OCI-M1 (cell line): ENCODE data around the gene CHD3.
A peak's percentile ranks its signal among the peaks of the same experiment; 100 is the strongest.

Experiments used
- DNase-seq: peaks from one replicate; lab custom pipeline; 2025; lab: John Stamatoyannopoulos, UW

The CHD3 gene

DNA sequence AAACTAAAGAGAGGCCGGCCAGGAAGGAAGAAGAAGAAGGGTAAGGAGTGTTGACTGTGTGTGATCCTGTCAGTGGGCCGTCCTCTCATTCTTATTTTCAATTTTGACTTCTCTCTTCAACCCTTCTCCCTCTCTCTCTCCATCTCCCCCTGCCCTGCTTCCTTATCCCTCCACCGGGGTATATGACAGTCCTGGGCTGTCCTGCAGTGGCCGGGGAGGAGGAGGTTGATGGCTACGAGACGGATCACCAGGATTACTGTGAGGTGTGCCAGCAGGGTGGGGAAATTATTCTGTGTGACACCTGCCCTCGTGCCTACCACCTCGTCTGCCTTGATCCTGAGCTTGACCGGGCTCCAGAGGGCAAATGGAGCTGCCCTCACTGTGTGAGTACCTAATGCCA lies 5.6 kb downstream of the CHD3 start:
- DNase-seq: no peak

DNA sequence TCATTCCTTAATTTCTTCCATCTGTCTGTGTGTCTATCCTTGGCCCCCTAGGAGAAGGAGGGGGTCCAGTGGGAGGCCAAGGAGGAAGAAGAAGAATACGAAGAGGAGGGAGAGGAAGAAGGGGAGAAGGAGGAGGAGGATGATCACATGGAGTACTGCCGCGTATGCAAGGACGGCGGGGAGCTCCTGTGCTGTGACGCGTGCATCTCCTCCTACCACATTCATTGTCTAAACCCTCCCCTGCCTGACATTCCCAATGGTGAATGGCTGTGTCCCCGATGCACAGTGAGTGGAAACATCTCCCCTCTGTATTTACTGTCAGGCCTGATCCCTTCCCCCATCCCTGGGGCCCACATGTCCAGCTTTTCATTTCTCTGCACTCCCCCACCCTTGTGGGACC lies 6.3 kb downstream of the CHD3 start:
- DNase-seq: no peak

DNA sequence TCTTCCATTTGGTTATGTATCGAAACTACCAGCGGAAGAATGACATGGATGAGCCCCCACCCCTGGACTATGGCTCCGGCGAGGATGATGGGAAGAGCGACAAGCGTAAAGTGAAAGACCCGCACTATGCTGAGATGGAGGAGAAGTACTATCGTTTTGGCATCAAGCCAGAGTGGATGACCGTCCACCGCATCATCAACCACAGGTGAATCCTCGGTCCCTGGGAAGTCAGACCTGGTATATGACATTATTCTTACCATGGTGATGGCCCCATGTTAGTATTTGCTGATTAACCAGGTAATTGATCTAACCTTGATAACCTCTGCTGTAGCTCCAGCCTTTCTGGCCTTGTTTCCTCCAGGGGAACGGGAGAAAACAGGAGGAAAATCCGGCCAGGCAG lies 8.5 kb downstream of the CHD3 start:
- no peak for DNase-seq

DNA sequence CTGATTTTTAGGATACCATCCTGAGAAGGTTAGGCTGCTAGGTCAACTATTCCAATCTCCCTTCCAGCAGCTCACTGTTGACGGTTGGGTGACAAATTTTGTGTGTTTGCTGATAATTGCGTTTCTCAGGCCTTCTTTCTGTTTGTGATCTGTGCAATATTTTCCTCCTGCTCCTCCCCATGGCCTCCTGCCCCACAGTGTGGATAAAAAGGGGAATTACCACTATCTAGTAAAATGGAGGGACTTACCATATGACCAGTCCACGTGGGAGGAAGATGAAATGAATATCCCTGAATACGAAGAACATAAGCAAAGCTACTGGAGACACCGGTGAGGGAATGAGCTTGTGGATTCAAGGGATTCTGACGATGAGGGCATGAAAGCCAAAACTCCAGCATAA lies 9.2 kb downstream of the CHD3 start:
- peak; percentile 77 for DNase-seq

- DNase-seq: no peak
Measured at GRCh38 chr17:7903154-7904103, 14.8 kb downstream of the CHD3 start.

DNA sequence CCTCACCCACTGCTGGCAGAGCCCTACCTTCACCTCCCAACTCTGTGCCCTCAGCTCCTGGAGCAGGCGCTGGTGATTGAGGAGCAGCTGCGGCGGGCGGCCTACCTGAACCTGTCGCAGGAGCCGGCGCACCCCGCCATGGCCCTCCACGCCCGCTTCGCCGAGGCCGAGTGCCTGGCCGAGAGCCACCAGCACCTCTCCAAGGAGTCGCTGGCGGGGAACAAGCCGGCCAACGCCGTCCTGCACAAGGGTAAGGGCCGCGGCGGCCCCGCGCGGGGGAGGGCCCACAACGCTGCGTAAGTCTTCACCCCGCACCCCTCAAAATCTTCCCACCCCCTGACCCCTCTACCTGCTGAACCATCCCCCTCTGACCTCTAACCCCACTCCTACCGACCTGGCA lies 20.5 kb downstream of the CHD3 start:
- no peak for DNase-seq

GRCh38 chr17:7910281-7910680 lies 21.7 kb downstream of the CHD3 start:
- DNase-seq: no peak

DNA sequence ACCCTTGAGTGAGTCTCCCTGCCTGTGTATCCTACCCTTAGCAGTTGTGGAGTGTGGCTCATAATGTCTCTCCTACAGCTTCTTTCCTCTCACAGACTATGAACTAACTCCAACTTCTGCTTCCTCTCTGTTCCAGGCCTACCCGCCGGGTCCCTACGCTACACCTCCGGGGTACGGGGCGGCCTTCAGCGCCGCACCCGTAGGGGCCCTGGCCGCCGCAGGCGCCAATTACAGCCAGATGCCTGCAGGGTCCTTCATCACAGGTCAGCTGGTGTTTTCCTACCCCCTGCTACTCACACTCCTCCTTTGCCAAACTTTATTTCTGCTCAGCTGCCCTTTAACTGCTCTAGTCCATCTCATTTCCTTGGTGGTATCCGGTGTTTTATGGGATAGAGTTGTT lies 22.1 kb downstream of the CHD3 start:
- no peak for DNase-seq

DNA sequence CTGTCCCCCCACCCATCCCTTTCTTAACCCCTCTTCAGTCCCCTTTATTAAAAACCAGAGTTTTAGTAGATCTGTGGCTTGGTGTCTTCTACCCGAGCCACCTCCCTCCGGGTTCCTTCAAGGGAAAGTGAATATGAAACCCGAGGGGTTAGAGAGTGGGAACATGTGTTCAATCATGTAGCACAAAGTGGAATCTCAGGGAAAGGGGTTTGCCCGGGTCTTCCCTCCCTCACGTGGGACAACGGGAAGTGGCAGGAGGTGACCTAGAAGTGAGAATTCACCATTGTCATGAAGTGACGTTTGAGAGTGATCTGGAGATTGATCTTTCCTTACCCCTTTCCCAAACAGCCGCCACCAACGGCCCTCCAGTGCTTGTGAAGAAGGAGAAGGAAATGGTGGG lies 22.5 kb downstream of the CHD3 start:
- no peak for DNase-seq

DNA sequence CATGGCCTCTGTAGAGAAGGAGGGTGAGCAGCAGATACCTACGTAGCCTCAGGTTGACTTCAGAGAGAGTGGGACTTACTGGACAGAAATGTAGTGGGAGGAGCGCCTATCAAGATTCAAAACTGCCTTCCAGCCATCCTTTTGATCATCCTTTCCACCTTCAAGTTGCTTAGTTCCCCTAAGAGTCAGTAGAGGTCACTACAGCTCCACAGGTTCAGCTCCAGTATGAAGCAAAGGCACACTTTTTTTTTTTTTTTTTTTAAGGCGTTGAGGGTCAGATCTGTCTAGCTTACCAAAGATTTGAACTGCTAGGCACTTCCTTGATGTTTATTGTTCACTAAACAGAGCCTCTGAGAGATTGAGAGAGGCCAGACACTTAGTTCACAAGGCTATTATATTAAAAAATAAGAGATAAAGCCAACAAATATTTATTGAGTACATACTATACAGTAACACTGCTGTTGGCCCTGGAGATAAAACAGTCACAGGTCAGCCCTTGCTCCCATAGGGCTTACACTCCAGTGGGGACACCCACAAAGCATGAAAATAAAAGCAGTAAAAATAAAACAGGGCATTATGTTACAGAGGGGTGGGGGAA lies 24.4 kb downstream of the CHD3 start:
- peak; percentile 94 for DNase-seq

- no peak for DNase-seq
Measured at GRCh38 chr17:7915179-7915610, 26.6 kb downstream of the CHD3 start.

DNA sequence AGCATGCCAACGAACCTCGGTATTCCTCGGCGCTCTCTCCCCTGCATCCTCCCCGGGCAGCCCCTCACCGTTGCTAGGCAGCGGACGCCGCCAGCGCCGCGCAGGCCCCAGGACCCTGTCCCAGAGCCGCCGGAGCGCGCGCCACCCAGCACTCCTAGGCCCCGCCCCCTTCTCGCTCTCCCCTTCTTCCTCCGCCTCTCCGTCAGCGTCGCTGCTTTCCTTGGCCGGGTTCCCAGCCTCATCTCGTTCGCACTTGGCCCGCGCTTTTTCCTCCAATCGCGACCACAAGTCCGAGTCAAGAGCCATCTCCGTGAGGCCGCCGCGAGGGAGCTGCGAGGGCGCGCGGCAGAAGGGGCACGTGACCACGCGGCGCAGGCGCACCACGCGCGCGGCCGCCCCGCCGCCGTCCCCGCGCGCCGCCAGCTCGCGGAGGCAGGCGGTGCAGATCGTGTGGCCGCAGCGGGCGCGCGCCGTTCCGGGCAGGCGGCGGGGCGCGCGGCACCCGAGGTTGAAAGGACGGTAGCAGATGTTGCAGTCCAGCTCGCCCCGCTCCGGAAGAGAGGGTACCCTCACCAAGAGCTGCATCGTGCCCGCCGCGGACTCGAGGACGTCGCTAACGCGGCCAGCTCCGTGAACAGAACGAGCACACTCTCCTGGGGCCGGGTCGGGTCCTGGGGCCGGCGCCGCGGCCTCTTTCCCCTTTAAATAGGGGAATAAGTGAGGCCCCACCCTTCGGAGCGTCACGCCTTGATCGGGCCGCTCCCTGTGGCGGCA lies 27.2 kb downstream of the CHD3 start, which contains the start of gene RNF227:
TSS of gene RNF227 (minus strand) at position 679 of the 774 bp plus-strand sequence. CDS start at position 585, 94 bp downstream.
- DNase-seq: peak; percentile 97

DNA sequence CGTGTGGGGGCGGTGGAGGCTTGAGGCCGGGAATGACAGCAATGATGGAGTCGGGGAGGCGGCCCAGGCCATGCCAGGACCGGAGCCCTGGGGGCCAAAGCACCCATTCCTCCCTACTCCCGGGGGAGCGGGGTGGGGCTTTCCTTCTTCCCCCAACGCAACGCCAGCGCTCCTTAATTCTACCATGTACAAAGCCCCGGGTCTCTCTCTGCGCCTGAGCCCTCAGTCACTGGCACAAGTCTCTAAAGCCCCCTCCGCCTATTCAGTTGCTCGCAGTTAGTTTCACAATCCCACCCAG lies 27.7 kb downstream of the CHD3 start:
- DNase-seq: no peak

- peak; percentile 26 for DNase-seq
Measured at GRCh38 chr17:7916808-7917207, 28.2 kb downstream of the CHD3 start.

- no peak for DNase-seq
Measured at GRCh38 chr17:7922269-7922844, 33.8 kb downstream of the CHD3 start.

GRCh38 chr17:7922845-7923628 lies 34.4 kb downstream of the CHD3 start:
- DNase-seq: no peak

- DNase-seq: no peak
Measured at GRCh38 chr17:7927596-7927995, 39.0 kb downstream of the CHD3 start.

DNA sequence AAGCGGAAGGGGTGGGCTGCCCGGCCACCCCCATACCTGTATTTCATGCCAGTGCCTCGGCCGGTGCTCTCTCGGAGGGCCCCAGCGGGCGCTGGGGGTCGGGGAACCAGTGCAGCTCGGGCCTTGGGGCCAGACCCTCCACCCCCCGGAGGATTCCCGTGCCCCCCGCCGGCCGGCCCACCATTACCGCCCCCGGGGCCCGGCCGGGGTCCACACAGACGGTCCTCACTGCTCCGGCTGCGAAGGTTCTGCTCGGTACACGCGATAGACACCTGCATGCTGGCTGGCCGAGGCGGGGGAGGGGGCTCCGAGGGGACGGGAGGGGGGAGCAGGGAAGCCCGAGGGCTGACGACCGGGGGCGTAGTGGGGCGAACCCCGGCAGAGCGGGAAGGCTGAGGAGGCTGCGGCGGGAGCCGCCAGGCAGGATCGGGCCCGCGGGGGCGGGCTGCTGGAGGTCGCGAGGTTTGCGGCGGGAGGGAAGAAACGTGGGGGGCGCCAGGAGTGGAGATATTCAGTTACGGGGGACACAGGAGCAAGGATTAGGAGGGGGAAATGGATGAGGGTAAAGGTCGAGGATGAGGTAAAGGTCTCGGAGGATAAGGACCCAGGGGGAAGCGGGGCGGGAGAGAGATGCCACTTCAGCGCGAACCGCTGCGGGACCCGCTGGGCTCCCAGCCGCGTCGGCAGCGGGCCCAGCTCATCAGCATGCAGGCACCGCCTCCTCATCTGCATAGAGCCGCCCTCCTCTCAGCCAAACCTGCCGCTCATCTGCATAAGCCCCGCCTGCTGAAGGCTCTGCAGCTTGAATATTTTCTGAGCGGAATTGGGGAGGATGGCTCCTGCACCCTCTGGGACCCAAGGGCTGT lies 40.8 kb downstream of the CHD3 start, which contains the start of gene KCNAB3:
TSS of gene KCNAB3 (minus strand) at position 699 of the 866 bp plus-strand sequence. CDS start at position 278, 421 bp downstream.
- no peak for DNase-seq

DNA sequence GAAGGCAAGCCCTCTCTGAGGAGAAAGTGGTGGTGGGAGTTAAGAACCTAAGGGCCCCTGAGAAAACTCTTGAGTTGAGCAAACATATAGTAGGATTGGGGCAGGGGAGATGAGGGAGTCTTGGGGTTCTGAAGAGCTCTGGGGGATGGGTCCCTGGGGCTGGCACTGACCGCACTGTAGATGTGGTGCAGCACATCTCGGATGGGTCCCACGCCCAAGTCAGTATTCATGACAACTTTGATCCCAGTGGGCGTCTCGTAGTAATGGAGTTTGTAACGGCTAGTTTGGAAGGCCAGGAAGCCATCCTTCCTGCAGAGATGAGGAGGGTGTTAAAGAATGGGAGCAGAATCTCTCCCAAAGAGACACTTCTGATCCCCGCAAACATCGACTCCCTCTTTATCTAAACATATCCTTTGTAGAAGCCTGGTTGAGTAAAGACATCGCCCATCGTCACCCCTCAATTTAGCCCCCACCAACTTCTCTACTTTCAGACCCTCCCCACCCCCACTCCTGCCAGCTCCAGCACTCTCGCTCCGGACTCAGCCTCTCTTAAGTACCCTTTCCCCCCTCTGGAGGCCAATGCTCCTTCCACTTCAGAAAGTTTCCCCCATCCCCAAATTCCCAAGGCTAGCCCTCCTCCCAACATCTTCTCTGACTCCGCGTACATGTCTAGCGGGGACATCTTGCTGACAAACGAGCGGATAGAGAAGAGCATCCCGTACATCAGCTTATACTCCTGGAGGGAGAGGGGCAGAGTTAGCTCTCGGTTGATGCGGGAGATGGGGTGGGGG lies 42.4 kb downstream of the CHD3 start:
- DNase-seq: no peak
